ENCODE results near the gene CACNG3. TPM values are rescaled to one million over a fixed set of nuclear protein-coding genes. Genes with fewer than 3 reads are reported as not detected.

Gene CACNG3
- polyA plus RNA-seq, 1 donor from 2014 or later: not detected

GRCh38 chr16:24246911-24247607 lies 9.1 kb upstream of the CACNG3 start:
- Histone ChIP-seq H3K36me3 (ENCODE audit: insufficient read depth, low read length) (no peaks in the 10 kb centered on the region), H3K27me3 (ENCODE audit: insufficient read depth, low read depth, low read length) (no peaks in the 10 kb centered on the region), H2AFZ (ENCODE audit: low read depth, low read length) (no peak overlapping the region), H3K79me2 (replicated peaks; ENCODE audit: insufficient read depth, low read length) (no peaks in the 10 kb centered on the region), H4K20me1 (ENCODE audit: insufficient read depth) (no peaks in the 10 kb centered on the region), H3K4me3 (ENCODE audit: low read length) (no peak overlapping the region), H3K9ac (ENCODE audit: low read length) (no peak overlapping the region), H3K9me3 (ENCODE audit: low read length) (no peaks in the 10 kb centered on the region), H3K9me2 (ENCODE audit: insufficient read depth, low read length) (no peaks in the 10 kb centered on the region), H3K4me2 (ENCODE audit: low read length) (no peak overlapping the region), H3F3A (ENCODE audit: insufficient read depth, low read length, poor library complexity, severe bottlenecking) (no peaks in the 10 kb centered on the region), H3K27ac (ENCODE audit: low read length) (no peak overlapping the region)
- TF ChIP-seq RAD21 (conservative IDR thresholded peaks at IDR 0.05): no peak
- no peak for TF ChIP-seq MXI1 (conservative IDR thresholded peaks at IDR 0.05; ENCODE audit: poor library complexity, severe bottlenecking)
- TF ChIP-seq REST (IDR thresholded peaks at IDR 0.05; ENCODE audit: borderline replicate concordance): no peak
- no peak for TF ChIP-seq CTCF (IDR thresholded peaks at IDR 0.05; ENCODE audit: poor library complexity, severe bottlenecking)
- TF ChIP-seq EP300 (conservative IDR thresholded peaks at IDR 0.05; ENCODE audit: poor library complexity, severe bottlenecking): no peak
- no peak for TF ChIP-seq TAF1 (IDR thresholded peaks at IDR 0.05; ENCODE audit: low read depth)
- TF ChIP-seq EZH2 (IDR thresholded peaks at IDR 0.05; ENCODE audit: borderline replicate concordance, insufficient read depth, low read length, poor library complexity, severe bottlenecking): no peak
- TF ChIP-seq POLR2AphosphoS5 (IDR thresholded peaks at IDR 0.05): no peak
- no peak for TF ChIP-seq SMC3 (conservative IDR thresholded peaks at IDR 0.05; ENCODE audit: poor library complexity)

GRCh38 chr16:24253192-24253591 lies 2.9 kb upstream of the CACNG3 start:
- Histone ChIP-seq H3K27ac (ENCODE audit: low read length) (no peak overlapping the region), H3K27me3 (ENCODE audit: insufficient read depth, low read depth, low read length) (peaks cover 47% of the 10 kb centered on the region), H3K9me2 (ENCODE audit: insufficient read depth, low read length) (no peaks in the 10 kb centered on the region), H3K79me2 (replicated peaks; ENCODE audit: insufficient read depth, low read length) (no peaks in the 10 kb centered on the region), H3K36me3 (ENCODE audit: insufficient read depth, low read length) (no peaks in the 10 kb centered on the region), H3F3A (ENCODE audit: insufficient read depth, low read length, poor library complexity, severe bottlenecking) (no peaks in the 10 kb centered on the region), H2AFZ (ENCODE audit: low read depth, low read length) (no peak overlapping the region), H3K4me3 (ENCODE audit: low read length) (no peak overlapping the region), H4K20me1 (ENCODE audit: insufficient read depth) (no peaks in the 10 kb centered on the region), H3K9me3 (ENCODE audit: low read length) (no peaks in the 10 kb centered on the region), H3K4me2 (ENCODE audit: low read length) (no peak overlapping the region), H3K9ac (ENCODE audit: low read length) (no peak overlapping the region)
- TF ChIP-seq CTCF (IDR thresholded peaks at IDR 0.05; ENCODE audit: poor library complexity, severe bottlenecking) (peak; percentile 66), EP300 (conservative IDR thresholded peaks at IDR 0.05; ENCODE audit: poor library complexity, severe bottlenecking) (no peak), EZH2 (IDR thresholded peaks at IDR 0.05; ENCODE audit: borderline replicate concordance, insufficient read depth, low read length, poor library complexity, severe bottlenecking) (no peak), REST (IDR thresholded peaks at IDR 0.05; ENCODE audit: borderline replicate concordance) (no peak), RAD21 (conservative IDR thresholded peaks at IDR 0.05) (peak; percentile 48), SMC3 (conservative IDR thresholded peaks at IDR 0.05; ENCODE audit: poor library complexity) (peak; percentile 72)

All from neural cell (in vitro differentiated cells).